Activated CD4-positive, alpha-beta memory T cell treated with anti-CD3 and anti-CD28 coated beads, Interleukin-2, amount 10 ng/mL, durations not matched to agents 7 days and 5 days (primary cell): ENCODE measurements around the gene MAP3K8. TPM values are rescaled to one million over a fixed set of nuclear protein-coding genes. Genes with fewer than 3 reads are reported as not detected.

Source experiments
- CTCF ChIA-PET: fragments of 350-600 bp; sonication (Branson Sonifier 250); formaldehyde crosslinking; loops from one replicate; lab custom pipeline; 2021; ENCODE audit warnings: antibody characterized with exemption, inconsistent platforms; lab: Charles Lee
- POLR2A ChIA-PET: fragments of 350-600 bp; sonication (Branson Sonifier 250); formaldehyde crosslinking; loops from one replicate; lab custom pipeline; 2021; ENCODE audit warnings: antibody characterized with exemption; lab: Charles Lee
- DNase-seq: peaks from one replicate; pipeline ENCODE4 v3.0.0-alpha.2; 2020
- H3K27ac Mint-ChIP-seq: one replicate; pipeline ENCODE4 v1.8.0; 2021; ENCODE audit warnings: mild to moderate bottlenecking, mixed read lengths
- H3K27me3 Mint-ChIP-seq: one replicate; pipeline ENCODE4 v1.8.0; 2021; ENCODE audit warnings: mixed read lengths
- H3K36me3 Mint-ChIP-seq: one replicate; pipeline ENCODE4 v1.8.0; 2021; ENCODE audit warnings: low read depth, mixed read lengths
- H3K4me1 Mint-ChIP-seq: one replicate; pipeline ENCODE4 v1.8.0; 2021; ENCODE audit warnings: mixed read lengths
- H3K4me3 Mint-ChIP-seq: one replicate; pipeline ENCODE4 v1.8.0; 2021; ENCODE audit warnings: mild to moderate bottlenecking, mixed read lengths
- H3K9me3 Mint-ChIP-seq: one replicate; pipeline ENCODE4 v1.8.0; 2021; ENCODE audit warnings: mixed read lengths
- total RNA-seq, 2 experiments: library from RNA; stranded (reverse); gene quantifications; one replicate each; pipeline ENCODE4 v1.2.3, GENCODE V29; 2021

MAP3K8 gene
- total RNA-seq, 2 experiments from 2014 or later = 39.5 to 40.3 TPM

DNA sequence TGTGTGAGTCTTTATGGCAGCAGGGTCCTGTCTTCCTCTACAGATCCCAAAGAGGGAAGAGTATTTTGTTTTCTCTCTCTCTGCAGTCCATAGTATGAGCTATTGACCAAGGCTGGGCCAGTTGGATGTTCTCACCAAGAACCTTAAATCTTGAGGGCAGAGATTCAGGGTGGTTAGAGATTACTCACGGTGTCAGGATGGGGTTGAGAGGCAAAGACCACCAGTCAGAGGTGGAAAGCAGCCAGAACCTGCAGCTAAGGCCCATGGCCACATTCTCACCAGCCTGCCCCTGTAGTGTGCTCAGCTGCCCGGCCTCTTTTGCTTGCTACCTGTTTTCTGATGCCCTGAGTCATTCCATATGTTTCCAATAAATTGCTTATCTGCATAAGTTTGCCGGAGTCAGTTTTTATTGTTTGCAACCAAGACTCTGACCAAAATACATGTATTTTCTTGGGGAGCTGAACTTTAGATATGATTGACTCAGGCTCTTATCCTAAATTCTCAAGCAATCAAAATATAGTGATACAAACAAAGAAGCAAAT is 67.0 kb downstream of the MAP3K8 start:
- no peaks in the 10 kb centered on the region for H3K27me3 Mint-ChIP-seq
- CTCF ChIA-PET = interaction anchor here (1.0 kb wide), 1 partner anchor 90 kb away, joined by 3 read pairs; no protein-coding TSS in a partner anchor
- POLR2A ChIA-PET = interaction anchor here (1.1 to 3.9 kb wide), 6 partner anchors 9 to 83 kb away, joined by 3 to 32 read pairs (median 7); no protein-coding TSS in a partner anchor

DNA sequence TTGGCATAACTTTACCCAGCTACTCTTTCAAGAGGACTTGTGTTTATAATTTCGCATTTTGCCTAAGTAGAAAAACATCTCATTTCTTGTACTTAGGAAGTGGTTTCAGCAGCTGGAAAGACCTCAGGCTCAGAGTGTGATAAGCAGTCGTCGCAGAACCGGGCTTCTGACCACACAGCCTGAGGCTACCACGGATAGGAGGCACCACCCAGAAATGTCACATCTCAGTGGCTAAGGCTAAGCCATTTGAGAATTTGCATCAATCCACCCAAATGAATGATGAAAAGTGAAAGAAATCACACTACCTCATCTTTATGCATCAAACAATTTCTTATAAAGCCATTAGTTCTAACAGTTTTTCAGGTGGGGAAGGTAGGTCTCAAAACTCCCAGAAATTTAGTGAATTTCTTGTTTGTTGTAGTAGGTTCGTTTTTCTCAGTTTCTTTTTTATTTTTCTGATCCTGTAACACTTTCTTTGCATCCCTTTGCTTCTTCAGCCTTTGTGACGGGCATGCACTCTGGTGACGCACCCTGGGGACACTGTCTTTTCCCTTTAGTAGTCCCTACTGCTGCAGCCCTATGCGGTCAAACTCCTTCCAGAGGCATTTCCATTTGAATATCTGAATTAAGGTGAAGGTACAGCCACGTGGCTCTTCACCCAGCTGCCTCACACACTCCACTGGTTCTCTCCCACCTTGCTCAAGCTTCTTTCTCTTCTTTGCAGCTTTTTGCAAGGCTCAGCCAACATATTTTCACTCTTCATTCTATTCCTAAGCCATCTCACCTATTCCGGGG is 68.5 kb downstream of the MAP3K8 start:
- POLR2A ChIA-PET = interaction anchor here (1.1 to 3.9 kb wide), 5 partner anchors 10 to 84 kb away, joined by 5 to 32 read pairs (median 8); no protein-coding TSS in a partner anchor
- H3K4me1 Mint-ChIP-seq = peaks cover 73% of the 10 kb centered on the region
- no peaks in the 10 kb centered on the region for H3K9me3 Mint-ChIP-seq

More for the DNA sequence above, 67.0 kb downstream of the MAP3K8 start:
- peaks cover 7% of the 10 kb centered on the region for H3K36me3 Mint-ChIP-seq
- no peak for DNase-seq
- H3K27ac Mint-ChIP-seq = peak overlapping the region; percentile 11
- H3K9me3 Mint-ChIP-seq = no peaks in the 10 kb centered on the region
- peaks cover 77% of the 10 kb centered on the region for H3K4me1 Mint-ChIP-seq
- no peak overlapping the region for H3K4me3 Mint-ChIP-seq

DNA sequence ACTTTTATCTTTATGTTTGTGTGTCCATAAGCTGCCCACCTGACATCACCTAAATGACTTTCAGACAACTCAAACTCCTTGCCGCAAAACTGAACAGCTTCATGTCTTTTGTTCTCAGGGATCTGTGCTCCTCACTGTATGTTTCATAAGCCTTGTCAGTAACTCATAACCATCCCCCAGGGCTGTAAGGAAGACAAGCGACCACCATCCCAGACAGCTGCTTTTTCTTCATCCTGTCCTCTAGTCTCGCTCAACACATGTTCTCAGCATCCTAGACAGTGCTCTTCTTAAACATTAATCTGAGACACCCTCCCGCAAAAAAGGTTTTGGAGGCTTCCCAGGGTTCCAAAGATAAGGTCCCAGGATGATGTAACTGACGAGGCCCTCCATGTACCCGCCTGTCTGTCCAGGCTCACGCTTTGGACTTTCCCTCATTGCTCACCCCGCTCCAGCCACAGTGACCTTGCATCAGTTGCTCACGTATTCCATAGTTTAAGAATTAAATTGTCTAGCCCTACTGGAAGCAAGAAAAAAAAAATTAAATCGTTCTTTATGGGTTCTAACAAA is 69.8 kb downstream of the MAP3K8 start:
- Mint-ChIP-seq H3K27me3 (no peaks in the 10 kb centered on the region), H3K4me1 (peaks cover 59% of the 10 kb centered on the region), H3K27ac (peak overlapping the region; percentile 17), H3K36me3 (peaks cover 7% of the 10 kb centered on the region), H3K9me3 (no peaks in the 10 kb centered on the region), H3K4me3 (no peak overlapping the region)
- POLR2A ChIA-PET = interaction anchor here (3.9 kb wide), 1 partner anchor 25 kb away, joined by 32 read pairs; no protein-coding TSS in a partner anchor
- CTCF ChIA-PET = interaction anchor here (0.9 kb wide), 1 partner anchor 12 kb away, joined by 3 read pairs; no protein-coding TSS in a partner anchor
- DNase-seq = no peak

More for the DNA sequence above, 68.5 kb downstream of the MAP3K8 start:
- Mint-ChIP-seq H3K27me3 (no peaks in the 10 kb centered on the region), H3K36me3 (peaks cover 7% of the 10 kb centered on the region), H3K4me3 (peak overlapping the region; percentile 48), H3K27ac (peak overlapping the region; percentile 91)
- CTCF ChIA-PET = no interaction called here
- DNase-seq = peak; percentile 83

DNA sequence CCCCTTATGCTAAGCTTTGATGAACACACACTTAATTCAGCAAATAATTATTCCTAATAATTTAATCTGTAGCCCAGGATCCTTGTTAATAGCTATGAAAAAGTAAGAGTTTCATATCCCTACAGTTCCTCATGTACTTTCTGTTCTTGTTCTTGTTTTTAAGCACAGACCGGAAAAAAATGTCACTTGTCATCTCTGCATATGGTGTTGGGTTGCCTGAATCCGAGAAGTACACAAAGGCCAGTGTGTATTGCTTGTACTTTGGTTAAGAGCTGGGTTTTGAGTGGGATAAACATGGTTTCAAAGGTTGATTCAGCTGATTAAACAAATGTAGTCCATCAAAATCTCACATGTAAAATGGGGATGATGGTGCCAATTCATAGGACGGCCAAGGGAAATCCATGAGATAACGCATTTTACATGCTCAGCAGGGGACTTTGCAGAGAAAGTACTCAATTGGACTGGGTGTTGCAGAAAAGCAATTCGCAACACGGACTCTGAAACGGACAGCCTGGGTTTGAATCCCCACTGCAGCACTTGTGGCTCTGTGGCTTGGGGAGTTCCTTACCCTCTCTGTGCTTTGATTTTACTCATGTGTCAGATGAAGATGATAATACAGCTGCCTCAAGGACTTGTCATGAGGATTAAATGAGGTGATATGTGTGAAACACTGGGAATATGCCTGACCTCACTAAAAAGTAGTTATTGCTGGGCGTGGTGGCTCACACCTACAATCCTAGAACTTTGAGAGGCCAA is 71.7 kb downstream of the MAP3K8 start:
- Mint-ChIP-seq H3K27me3 (no peaks in the 10 kb centered on the region), H3K27ac (no peak overlapping the region), H3K4me3 (no peak overlapping the region), H3K9me3 (no peaks in the 10 kb centered on the region), H3K36me3 (peaks cover 2% of the 10 kb centered on the region), H3K4me1 (peaks cover 62% of the 10 kb centered on the region)
- no peak for DNase-seq
- ChIA-PET CTCF (interaction anchor here (0.8 to 1.6 kb wide), 2 partner anchors 31 to 114 kb away, joined by 3 read pairs; no protein-coding TSS in a partner anchor), POLR2A (interaction anchor here (1.2 to 1.4 kb wide), 3 partner anchors 12 to 72 kb away, joined by 3 to 4 read pairs (median 3); partner anchors contain the start of gene MAP3K8)

DNA sequence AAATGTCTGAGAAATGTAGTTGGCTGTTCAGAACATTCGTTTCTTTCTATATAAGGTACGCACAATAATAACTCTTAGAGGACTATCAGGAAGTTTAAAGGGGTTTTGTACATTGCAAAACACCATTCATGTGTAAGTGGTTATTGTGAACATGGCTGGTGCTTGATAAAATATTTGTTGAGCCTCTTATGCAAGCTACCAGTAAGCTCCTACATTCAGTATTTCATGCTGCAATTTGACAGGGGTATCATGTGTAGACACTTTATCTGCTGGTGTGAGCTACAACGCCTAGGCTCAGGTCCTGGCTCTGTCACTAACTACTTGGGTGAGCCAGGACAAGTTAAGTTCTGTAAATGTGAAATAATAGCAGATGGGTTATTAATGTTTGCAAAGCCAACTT is 75.5 kb downstream of the MAP3K8 start:
- H3K36me3 Mint-ChIP-seq = no peaks in the 10 kb centered on the region
- POLR2A ChIA-PET = interaction anchor here (0.7 to 1.6 kb wide), 3 partner anchors 11 to 72 kb away, joined by 3 read pairs; no protein-coding TSS in a partner anchor
- H3K4me1 Mint-ChIP-seq = peaks cover 34% of the 10 kb centered on the region
- no peak for DNase-seq
- H3K9me3 Mint-ChIP-seq = no peaks in the 10 kb centered on the region
- CTCF ChIA-PET = no interaction called here
- no peaks in the 10 kb centered on the region for H3K27me3 Mint-ChIP-seq
- no peak overlapping the region for H3K27ac Mint-ChIP-seq
- no peak overlapping the region for H3K4me3 Mint-ChIP-seq

DNA sequence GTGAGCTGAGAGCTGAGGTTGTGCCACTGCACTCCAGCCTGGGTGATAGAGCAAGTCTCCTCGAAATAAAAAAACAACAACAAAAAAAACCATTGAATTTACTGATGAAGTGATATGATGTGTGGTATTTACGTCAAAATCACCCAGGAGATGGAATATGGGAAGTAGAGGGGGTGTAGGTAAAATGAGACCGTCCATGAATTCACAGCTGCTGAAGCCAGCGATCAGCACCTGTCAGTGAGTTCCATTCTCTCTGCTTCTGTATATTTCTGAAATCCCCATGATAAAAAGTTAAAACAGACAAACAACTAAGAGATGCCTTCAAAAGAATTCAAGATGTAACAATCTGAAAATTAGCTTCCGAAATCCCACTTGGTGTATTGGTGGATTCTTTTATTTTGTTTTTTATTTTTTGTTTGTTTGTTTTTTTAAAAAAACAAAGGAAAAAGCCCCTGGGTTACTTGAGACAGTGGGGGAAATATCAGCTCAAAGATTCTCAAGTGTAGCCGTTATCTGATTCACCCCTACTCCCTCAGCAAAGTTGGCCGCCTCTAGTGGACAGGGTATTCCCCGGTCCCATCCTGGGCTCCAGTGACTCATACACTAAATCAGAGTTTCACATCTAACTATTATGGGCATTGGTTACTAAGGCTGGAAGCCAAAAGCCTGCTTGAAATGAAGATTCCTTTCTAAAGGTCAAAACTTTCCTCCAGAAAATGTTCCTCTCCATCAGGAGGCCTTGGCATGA is 76.4 kb downstream of the MAP3K8 start:
- H3K27me3 Mint-ChIP-seq = no peaks in the 10 kb centered on the region
- H3K27ac Mint-ChIP-seq = no peak overlapping the region
- no peaks in the 10 kb centered on the region for H3K36me3 Mint-ChIP-seq
- no peaks in the 10 kb centered on the region for H3K9me3 Mint-ChIP-seq
- CTCF ChIA-PET = interaction anchor here (0.6 kb wide), 1 partner anchor 11 kb away, joined by 4 read pairs; no protein-coding TSS in a partner anchor
- POLR2A ChIA-PET = interaction anchor here (0.6 to 1.6 kb wide), 4 partner anchors 12 to 73 kb away, joined by 3 read pairs; no protein-coding TSS in a partner anchor
- peak; percentile 54 for DNase-seq
- H3K4me3 Mint-ChIP-seq = no peak overlapping the region
- H3K4me1 Mint-ChIP-seq = peaks cover 33% of the 10 kb centered on the region

DNA sequence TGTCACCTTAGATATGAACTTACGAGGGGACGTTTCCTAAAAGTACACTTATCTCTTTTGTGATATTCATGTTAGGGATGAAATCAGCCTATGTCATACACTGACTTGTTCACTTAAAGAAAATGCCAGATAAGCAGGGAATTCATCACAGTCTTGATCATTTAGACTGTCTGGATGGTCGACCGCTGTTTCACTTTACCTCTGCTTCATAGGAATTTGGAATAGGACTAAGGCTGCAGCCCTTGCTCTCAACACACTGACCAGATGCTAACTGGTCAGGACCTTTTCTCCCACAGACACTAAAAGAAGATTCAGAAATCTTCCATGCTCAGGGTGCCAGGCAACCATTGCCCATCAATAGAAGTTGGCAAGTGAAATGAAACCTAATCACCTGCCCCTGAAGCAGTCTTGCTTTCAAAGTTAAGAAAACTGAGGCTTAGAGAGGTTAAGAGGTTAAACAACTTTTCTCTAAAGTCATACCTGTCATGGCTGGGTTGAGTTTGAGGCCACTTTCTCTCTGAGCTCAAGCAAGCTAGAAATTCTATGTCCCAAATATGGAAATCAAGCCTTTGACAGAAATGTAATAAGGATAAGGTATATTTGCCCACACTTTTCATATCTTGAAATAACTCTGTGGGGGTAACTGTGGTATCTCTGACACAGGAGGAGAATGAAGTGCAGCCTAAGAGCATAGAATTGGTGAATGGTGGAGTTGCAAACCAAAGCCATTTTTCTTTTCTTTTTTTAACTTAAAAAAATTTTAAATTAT is 77.1 kb downstream of the MAP3K8 start:
- Mint-ChIP-seq H3K4me3 (no peak overlapping the region), H3K27me3 (no peaks in the 10 kb centered on the region), H3K36me3 (no peaks in the 10 kb centered on the region), H3K27ac (no peak overlapping the region), H3K9me3 (no peaks in the 10 kb centered on the region), H3K4me1 (peaks cover 26% of the 10 kb centered on the region)
- no peak for DNase-seq
- ChIA-PET POLR2A (interaction anchor here (1.0 kb wide), 1 partner anchor 38 kb away, joined by 3 read pairs; no protein-coding TSS in a partner anchor), CTCF (no interaction called here)

Other genes starting within 250 kb of the MAP3K8 start
- 10 to 100 TPM; 23.7 to 24.7 TPM for gene MTPAP, start 84.9 kb upstream of the MAP3K8 start, total RNA-seq
- gene LYZL2, start 195.6 kb downstream of the MAP3K8 start, total RNA-seq = not detected